Dermis microvascular lymphatic vessel endothelial cell (primary cell): ENCODE measurements around the gene DNAH2. TPM values are rescaled to one million over a fixed set of nuclear protein-coding genes. Genes with fewer than 3 reads are reported as not detected.

ENCODE experiments used
- DNase-seq, 2 donors: peaks; one replicate each; pipeline versions ENCODE4 v3.0.0 to v3.0.0-alpha.2; 2010; ENCODE audit warnings: low read depth in 2 of 2
- total RNA-seq: library from RNA; depleted of rRNA; stranded (reverse); fragments of >200 nt; gene quantifications from 2 replicates; pipeline ENCODE4 v1.2.1, GENCODE V29; 2014

DNAH2 gene, protein sequence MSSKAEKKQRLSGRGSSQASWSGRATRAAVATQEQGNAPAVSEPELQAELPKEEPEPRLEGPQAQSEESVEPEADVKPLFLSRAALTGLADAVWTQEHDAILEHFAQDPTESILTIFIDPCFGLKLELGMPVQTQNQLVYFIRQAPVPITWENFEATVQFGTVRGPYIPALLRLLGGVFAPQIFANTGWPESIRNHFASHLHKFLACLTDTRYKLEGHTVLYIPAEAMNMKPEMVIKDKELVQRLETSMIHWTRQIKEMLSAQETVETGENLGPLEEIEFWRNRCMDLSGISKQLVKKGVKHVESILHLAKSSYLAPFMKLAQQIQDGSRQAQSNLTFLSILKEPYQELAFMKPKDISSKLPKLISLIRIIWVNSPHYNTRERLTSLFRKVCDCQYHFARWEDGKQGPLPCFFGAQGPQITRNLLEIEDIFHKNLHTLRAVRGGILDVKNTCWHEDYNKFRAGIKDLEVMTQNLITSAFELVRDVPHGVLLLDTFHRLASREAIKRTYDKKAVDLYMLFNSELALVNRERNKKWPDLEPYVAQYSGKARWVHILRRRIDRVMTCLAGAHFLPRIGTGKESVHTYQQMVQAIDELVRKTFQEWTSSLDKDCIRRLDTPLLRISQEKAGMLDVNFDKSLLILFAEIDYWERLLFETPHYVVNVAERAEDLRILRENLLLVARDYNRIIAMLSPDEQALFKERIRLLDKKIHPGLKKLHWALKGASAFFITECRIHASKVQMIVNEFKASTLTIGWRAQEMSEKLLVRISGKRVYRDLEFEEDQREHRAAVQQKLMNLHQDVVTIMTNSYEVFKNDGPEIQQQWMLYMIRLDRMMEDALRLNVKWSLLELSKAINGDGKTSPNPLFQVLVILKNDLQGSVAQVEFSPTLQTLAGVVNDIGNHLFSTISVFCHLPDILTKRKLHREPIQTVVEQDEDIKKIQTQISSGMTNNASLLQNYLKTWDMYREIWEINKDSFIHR (N-terminal part only)
- under 0.01 and 0.25 TPM in 2 replicates for total RNA-seq

DNA sequence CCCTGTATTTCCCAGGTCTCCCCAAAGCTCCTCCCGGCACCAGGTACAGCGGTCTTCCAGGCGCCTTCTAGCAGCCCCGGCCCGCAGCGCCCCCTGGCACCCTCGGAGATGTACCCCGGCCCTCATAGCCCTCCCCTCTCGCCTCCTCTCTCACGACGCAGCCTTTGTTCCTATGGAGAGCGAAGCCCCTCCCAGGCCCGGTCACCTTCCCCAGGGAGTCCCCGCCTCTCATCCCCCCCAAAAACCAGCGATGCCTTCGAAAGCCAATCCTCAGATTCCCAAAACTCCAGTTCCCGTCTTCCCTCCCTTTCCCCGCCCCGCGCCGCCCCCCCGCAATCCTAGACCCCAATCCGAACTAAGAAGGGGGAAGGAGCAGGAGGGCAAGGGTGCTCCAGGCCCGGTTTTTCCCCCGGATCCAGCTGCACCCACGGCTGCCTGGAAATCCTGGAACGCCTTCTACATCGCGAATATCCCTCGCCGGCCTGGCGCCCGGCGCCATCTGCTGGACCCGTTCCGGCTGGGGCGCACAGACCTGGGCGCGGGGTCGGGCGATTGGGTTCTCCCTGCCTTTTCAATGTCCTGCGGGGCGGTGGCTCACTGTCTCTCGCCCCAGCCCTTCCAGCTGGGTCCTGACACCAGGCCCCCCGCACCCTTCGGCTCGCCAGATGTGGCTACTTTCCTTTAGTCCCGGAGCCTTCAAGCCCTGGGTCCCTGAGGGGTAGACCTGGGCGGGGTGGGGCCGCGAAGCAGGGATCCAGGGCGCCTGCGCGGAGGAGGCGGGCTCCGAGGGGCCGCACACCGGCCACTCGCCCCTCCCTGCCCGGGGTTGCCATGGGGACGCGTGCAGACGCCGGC lies at the start of gene DNAH2:
TSS of gene DNAH2 (plus strand) at position 844 of the 855 bp plus-strand sequence. CDS start 1,991 bp downstream, outside the sequence.
- peak; percentile 44 to 80 for DNase-seq

DNA sequence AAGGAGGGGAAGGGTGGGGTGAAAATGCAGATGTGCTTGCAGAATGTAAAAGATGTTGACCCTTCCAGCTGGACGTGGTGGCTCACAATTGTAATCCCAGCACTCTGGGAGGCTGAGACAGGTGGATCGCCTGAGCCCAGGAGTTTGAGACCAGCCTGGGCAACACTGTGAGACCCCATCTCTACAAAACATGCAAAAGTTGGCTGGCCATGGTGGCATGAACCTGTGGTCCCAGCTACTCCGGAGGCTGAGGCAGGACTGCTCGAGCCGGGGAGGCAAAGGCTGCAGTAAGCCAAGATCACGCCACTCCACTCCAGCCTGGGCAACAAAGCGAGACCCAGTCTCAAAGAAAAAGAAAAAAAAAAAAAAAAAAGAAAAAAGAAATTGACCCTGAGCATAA lies 49.1 kb upstream of the DNAH2 start:
- no peak for DNase-seq

DNA sequence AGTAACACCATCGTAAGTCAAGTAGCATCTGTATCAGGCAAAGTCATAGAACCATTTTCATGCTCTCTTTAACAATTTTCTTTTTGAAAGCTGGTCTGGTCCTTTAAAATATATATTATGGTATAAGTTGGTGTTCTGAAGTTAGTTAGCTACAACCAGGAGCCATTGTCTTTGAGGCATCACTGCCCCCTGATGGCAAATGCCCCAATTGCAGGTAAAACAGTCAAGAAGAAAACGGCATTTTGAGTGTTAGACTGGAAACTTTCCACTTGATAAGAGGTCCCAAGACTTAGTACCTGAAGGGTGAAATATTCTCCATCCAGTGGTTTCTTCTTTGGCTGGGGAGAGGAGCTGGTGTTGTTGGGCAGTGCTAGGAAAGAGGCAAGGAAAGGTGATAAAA lies 44.3 kb upstream of the DNAH2 start:
- DNase-seq, result no peak

DNA sequence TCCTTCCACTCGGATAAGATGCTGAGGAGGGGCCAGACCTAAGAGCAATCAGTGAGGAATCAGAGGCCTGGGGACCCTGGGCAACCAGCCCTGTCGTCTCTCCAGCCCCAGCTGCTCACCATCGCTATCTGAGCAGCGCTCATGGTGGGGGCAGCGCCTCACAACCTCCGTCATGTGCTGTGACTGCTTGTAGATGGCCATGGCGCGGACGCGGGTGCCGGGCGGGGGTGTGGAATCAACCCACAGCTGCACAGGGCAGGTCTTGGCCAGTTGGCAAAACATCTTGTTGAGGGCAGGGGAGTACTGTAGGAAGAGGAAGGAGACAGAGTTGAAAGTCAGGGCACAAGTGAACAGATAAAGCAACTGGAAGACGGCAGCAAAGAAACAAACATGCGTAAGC lies 42.6 kb upstream of the DNAH2 start:
- no peak for DNase-seq

DNA sequence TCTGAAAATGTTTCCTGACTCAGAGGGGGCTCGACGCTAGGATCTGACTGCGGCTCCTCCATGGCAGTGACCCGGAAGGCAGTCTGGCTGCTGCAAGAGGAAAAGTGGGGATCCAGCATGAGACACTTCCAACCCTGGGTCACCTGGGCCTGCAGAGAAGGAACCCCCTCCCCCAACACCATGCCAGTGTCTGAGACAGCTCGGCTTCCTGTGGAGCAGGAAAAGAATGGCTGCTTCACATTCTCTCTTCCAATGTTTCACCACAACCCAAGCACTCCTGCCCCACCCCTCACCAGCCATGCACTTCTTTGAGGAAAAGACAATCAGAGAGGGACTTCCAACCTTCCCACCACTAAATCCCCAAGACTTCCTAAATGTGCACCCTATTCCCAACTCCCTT lies 41.0 kb upstream of the DNAH2 start:
- no peak for DNase-seq

DNA sequence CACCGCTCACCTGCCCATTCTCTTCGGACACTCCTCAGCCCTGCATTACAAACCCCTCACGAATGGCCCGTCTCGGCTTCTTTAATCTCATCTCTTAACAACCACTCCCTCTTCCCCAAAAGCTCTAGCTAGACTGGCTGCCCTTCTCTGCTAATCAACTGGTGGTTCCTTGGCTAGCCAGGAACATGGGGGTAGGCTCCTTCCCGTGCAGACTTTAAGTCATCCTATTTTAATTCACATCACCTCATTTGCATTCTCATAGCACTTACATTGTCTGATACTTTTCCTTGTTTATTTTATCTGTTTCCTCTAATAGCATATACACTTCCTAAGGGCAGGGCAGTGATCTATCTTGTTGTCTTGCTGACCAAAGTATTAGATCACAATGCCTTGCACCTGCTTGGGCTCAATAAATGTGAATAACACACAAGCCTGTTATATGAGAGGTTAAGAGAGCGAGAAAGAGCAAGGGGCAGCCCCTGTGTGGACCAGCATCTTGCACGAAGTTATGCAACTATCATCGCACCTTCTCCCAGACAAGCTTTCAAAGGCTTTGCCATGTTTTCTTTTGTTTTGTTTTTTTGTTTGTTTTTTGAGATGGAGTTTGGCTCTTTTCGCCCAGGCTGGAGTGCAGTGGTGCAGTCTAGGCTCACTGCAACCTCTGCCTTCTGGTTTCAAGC lies 40.0 kb upstream of the DNAH2 start:
- DNase-seq, result no peak

DNA sequence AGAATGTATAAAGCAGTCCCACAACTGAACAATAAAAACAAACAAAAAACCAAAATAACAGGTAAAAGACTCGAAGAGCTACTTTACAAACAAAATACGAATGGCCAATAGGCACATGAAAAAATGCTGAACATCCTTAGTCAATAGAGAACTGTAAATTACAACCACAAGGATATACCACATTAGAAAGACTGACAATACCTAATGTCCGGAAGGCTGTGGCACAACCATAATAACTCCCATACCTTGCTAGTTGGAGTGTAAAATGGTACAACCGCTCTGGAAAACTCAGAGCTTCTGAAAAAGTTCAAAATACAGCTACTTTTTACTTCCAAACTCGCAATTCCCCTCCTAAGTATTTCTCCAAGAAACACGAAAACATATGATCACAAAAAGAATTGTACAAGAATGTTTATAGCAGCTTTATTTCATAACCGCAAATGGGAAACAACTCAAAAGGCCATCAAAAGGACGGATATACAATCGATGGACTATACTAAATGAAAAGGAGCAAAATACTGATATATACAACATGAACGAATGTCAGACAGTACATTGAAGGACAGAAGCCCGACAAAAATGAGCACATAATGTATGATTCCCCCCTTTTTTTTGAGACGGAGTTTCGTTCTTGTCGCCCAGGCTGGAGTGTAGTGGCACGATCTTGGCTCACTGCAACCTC lies 32.6 kb upstream of the DNAH2 start:
- DNase-seq, result no peak

DNA sequence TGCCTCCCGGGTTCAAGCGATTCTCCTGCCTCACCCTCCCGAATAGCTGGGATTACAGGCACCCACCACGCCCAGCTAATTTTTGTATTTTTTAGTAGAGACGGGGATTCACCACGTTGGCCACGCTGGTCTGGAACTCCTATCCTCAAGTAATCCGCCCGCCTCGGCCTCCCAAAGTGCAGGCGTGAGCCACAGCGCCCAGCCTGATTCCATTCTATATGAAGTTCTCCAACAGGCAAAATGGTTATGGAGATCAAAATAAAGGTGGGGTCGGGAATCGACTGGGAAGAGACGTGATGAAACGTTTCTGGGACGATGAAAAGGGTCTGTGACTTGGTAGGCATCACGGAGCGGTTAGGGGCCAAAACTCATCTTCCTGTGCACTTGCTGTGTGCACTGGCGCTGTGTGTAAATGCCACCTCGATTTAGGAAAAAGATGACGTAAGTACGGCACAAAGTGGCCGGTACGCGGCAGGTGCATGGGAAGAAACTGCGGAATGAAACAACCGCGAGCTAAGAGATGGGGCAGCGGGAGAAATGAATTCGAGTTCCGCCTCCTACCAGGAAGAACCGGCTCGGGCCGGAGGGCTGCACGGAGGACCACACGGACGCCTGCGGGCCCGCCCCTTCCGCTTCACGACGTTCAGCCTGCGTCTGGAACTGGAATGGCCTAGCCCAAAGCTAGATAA lies 31.9 kb upstream of the DNAH2 start:
- peak; percentile 84 to 93 for DNase-seq

DNA sequence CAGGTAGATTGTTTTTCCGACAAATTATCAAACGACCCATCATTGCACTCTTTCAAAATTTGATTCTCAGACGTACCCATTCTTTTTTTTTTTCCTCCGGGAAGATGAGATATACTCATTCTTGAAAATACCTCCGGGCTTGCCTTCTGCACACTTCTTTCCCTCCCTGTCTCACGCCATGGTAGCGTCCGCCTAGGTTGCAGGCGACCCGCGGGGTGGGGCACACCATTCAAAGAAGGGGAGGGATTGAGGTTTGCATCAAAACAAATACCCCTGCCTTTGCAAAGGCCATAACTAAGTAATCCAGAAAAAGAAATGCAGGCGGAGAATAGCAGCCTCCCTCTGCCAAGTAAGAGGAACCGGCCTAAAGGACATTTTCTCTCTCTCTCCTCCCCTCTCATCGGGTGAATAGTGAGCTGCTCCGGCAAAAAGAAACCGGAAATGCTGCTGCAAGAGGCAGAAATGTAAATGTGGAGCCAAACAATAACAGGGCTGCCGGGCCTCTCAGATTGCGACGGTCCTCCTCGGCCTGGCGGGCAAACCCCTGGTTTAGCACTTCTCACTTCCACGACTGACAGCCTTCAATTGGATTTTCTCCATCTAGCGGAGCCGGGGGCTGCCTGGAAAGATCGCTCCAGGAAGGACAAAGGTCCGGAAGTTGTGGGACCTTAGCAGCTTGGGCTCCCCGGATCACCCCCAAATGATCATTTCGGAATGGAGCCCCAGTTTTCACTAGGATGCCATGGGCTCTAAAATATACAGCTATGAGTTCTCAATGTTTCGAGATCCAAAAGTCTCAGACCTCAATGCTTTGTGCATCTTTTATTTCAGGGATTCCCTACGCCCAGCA lies 31.1 kb upstream of the DNAH2 start:
- peak; percentile 72 to 82 for DNase-seq

DNA sequence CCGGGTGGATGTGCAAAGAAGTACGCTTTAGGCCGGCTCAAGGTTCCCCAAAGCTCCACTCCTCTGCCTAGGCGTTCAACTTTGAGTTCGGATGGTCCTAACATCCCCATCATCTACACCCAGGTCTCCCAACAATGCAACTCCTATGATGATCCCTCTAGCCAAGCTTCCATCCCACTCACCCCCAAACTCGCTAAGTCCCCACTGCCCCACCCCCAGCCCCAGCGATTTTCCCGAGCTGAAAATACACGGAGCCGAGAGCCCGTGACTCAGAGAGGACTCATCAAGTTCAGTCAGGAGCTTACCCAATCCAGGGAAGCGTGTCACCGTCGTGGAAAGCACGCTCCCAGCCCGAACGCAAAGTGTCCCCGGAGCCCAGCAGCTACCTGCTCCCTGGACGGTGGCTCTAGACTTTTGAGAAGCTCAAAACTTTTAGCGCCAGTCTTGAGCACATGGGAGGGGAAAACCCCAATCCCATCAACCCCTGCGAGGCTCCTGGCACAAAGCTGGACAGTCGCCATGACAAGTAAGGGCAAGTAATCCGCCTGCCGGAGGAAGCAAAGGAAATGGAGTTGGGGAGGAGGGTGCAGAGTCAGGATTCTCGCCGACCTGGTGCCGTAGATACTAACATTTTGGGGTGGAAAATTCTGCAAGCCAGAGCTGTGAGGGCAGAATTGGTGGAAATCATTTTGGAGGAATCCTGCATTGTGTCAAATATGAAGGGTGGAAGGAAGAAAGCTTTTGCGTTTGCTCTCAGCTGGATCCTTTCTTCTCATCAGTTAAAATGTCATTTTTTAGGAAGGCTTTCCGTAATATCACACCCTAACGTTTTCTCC lies 30.3 kb upstream of the DNAH2 start, which contains the start of gene TP53:
TSS of gene TP53 (minus strand) at position 419 of the 836 bp plus-strand sequence. CDS start 10,896 bp downstream, outside the sequence.
- DNase-seq, result peak; percentile 80 to 90

DNA sequence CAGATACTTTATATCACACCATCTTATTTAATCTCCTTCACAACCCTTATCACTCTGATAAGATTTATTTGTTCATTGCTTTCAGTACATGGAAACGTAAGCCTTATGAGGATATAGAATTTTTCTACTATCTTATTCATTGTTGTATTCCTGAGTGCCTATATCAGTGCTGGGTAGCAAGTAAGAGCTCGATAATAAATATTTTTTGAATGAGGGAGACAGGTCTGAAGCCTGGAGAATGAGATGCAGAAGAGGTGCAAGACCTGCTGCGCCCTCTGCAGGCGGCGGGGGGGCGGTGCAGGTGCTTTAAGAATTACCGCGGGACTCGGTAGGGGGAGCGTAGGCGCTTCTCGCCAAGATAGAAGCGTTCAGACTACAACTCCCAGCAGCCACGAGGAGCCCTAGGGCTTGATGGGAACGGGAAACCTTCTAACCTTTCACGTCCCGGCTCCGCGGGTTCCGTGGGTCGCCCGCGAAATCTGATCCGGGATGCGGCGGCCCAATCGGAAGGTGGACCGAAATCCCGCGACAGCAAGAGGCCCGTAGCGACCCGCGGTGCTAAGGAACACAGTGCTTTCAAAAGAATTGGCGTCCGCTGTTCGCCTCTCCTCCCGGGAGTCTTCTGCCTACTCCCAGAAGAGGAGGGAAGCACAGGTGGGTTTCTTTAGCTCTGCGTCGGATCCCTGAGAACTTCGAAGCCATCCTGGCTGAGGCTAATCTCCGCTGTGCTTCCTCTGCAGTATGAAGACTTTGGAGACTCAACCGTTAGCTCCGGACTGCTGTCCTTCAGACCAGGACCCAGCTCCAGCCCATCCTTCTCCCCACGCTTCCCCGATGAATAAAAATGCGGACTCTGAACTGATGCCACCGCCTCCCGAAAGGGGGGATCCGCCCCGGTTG lies 29.4 kb upstream of the DNAH2 start, which contains the start of gene WRAP53:
TSS of gene WRAP53 (plus strand) at position 570 of the 900 bp plus-strand sequence. CDS start at position 742, 172 bp downstream.
- peak; percentile 97 to 99 for DNase-seq

DNA sequence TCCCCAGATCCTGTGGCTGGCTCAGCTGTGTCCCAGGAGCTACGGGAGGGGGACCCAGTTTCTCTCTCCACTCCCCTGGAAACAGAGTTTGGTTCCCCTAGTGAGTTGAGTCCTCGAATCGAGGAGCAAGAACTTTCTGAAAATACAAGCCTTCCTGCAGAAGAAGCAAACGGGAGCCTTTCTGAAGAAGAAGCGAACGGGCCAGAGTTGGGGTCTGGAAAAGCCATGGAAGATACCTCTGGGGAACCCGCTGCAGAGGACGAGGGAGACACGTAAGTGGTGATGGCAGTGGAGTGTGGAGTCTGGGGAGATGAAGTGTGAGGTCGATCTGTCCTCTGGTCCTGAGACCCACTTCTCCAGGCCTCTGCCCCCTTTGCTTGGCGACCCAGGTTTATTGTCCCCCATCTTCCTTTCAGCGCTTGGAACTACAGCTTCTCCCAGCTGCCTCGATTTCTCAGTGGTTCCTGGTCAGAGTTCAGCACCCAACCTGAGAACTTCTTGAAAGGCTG lies 28.7 kb upstream of the DNAH2 start:
- no peak for DNase-seq

DNA sequence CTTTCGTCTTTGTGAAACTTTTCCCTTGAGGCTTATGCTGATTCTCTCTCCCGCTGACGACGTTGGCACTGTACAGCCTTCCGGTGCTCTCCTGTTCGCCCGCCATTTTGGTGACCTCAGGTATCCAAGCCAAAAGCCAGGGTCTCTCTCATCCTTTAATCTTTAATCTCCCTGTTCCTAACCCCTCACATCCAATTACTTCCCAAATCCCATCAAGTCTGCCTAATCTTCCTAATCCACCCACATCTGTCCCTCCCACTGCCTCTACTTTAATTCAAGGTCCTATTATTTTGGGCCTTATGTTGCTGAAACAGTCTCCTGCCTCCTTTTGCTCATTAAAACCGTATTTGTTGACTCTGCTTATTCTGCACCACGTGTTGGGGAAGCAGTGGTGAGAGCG lies 22.0 kb upstream of the DNAH2 start:
- DNase-seq, result no peak

DNA sequence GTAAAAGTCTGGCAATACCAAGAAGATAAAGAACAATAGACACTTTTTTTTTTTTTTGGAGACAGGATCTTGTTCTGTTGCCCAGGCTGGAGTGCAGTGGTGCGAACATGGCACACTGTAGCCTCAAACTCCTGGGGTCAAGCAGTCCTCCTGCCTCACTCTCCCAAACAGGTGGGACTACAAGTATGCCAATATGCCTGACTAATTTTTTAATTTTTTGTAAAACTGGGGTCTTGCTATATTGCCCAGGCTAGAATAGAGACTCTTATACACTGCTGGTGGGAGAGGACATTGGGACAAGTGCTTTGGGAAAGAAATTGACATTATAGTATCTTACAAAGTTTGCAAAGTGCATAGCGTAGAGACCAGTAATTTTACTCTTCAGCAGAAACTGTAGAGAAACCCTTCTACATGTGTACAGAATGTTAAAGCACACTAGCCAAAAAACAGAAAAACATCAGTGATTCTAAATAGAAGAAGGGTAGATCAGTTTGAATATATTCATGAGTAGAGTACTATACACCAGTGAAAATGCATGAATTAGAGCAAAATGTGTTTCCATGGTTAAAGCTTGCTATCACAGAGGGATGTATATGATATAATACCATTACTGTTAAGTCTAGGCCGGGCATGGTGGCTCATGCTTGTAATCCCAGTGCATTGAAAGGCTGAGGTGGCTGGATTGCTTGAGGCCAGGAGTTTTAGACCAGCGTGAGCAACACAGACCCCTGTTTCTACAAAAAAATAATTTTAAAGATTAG lies 19.5 kb upstream of the DNAH2 start:
- no peak for DNase-seq

DNA sequence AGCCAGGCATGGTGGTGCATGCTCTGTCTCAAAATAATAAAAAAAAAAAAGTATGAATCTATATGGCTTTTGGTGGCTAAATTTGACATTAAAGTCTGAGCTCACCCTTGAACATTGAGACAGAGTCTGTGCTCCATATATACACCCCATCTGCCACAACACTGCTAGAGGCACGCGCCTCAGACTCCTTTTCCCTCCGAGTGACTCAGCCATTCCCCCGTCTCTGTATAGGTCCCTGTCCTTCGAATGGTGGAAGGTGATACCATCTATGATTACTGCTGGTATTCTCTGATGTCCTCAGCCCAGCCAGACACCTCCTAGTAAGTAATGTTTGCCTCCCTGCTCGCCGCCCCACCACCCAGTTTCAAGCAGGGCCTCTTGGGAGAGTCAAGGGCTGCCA lies 17.0 kb upstream of the DNAH2 start:
- no peak for DNase-seq
